HFFc6 (cell line): ENCODE measurements around the gene DCUN1D5. TPM values are rescaled to one million over a fixed set of nuclear protein-coding genes. Genes with fewer than 3 reads are reported as not detected.

ENCODE experiments used
- DNase-seq: peaks from one replicate; pipeline ENCODE4 v3.0.0-alpha.2; 2018
- H3K27ac Mint-ChIP-seq: 2 replicates; pipeline ENCODE4 v1.8.0; 2020; ENCODE audit warnings: mild to moderate bottlenecking, mixed read lengths
- H3K27me3 Mint-ChIP-seq: 2 replicates; pipeline ENCODE4 v1.8.0; 2021; ENCODE audit warnings: mild to moderate bottlenecking, moderate library complexity, mixed read lengths; ENCODE audit not compliant: insufficient read depth
- H3K36me3 Mint-ChIP-seq: 2 replicates; pipeline ENCODE4 v1.8.0; 2021; ENCODE audit warnings: low read depth, mixed read lengths
- H3K4me1 Mint-ChIP-seq: 2 replicates; pipeline ENCODE4 v1.8.0; 2020; ENCODE audit warnings: low read depth, mixed read lengths
- H3K4me3 Mint-ChIP-seq: 2 replicates; pipeline ENCODE4 v1.8.0; 2020; ENCODE audit warnings: mild to moderate bottlenecking, moderate library complexity, mixed read lengths
- H3K9me3 Mint-ChIP-seq: 2 replicates; pipeline ENCODE4 v1.8.0; 2020; ENCODE audit warnings: mild to moderate bottlenecking, mixed read lengths
- CTCF ChIP-seq: fragments of 200-600 bp; sonication (generic); IDR thresholded peaks from 2 replicates; pipeline ENCODE4 v1.5.0; 2021; ENCODE audit warnings: antibody characterized with exemption, mild to moderate bottlenecking
- total RNA-seq, 6 experiments: library from RNA; stranded (reverse); fragmentation: NEBNext Ultra II Directional; extraction: Animal tissue kit (Norgen Biotek cat#: 25700); gene quantifications; 2 replicates in 1 of 6; 3 replicates in 5 of 6; pipeline ENCODE4 v1.2.3, GENCODE V29; 2021

Gene DCUN1D5
- total RNA-seq, 6 experiments from 2014 or later = 37.5 to 46.1 (median 40.1) TPM

- Mint-ChIP-seq H3K27me3 (no peaks in the 10 kb centered on the region), H3K9me3 (no peaks in the 10 kb centered on the region), H3K36me3 (no peaks in the 10 kb centered on the region), H3K4me3 (no peak overlapping the region), H3K4me1 (peaks cover 39% of the 10 kb centered on the region), H3K27ac (no peak overlapping the region)
- no peak for TF ChIP-seq CTCF
- no peak for DNase-seq
Observed at GRCh38 chr11:103050351-103050750, 41.6 kb downstream of the DCUN1D5 start.

- Mint-ChIP-seq H3K4me1 (peaks cover 39% of the 10 kb centered on the region), H3K36me3 (no peaks in the 10 kb centered on the region), H3K27ac (no peak overlapping the region), H3K27me3 (no peaks in the 10 kb centered on the region), H3K4me3 (no peak overlapping the region), H3K9me3 (no peaks in the 10 kb centered on the region)
- no peak for DNase-seq
- TF ChIP-seq CTCF = no peak
Observed at GRCh38 chr11:103047837-103048236, 44.1 kb downstream of the DCUN1D5 start.

- H3K27me3 Mint-ChIP-seq = no peaks in the 10 kb centered on the region
- no peak for TF ChIP-seq CTCF
- H3K4me1 Mint-ChIP-seq = peaks cover 11% of the 10 kb centered on the region
- H3K27ac Mint-ChIP-seq = no peak overlapping the region
- H3K36me3 Mint-ChIP-seq = no peaks in the 10 kb centered on the region
- DNase-seq = no peak
- H3K4me3 Mint-ChIP-seq = no peak overlapping the region
- no peaks in the 10 kb centered on the region for H3K9me3 Mint-ChIP-seq
Observed at GRCh38 chr11:103043826-103044678, 47.9 kb downstream of the DCUN1D5 start.

GRCh38 chr11:103042161-103042560, 49.8 kb downstream of the DCUN1D5 start:
- Mint-ChIP-seq H3K4me1 (peaks cover under 1% of the 10 kb centered on the region), H3K36me3 (no peaks in the 10 kb centered on the region), H3K9me3 (no peaks in the 10 kb centered on the region), H3K27ac (no peak overlapping the region), H3K27me3 (no peaks in the 10 kb centered on the region), H3K4me3 (no peak overlapping the region)
- DNase-seq = no peak
- no peak for TF ChIP-seq CTCF

GRCh38 chr11:103035791-103036434, 56.0 kb downstream of the DCUN1D5 start:
- DNase-seq = peak; percentile 88
- Mint-ChIP-seq H3K4me3 (peak overlapping the region; percentile 42), H3K27ac (peak overlapping the region; percentile 82), H3K27me3 (peaks cover 3% of the 10 kb centered on the region; the same call in 1 of the 2 replicates), H3K36me3 (no peaks in the 10 kb centered on the region), H3K9me3 (peaks cover 5% of the 10 kb centered on the region), H3K4me1 (peaks cover 46% of the 10 kb centered on the region)
- TF ChIP-seq CTCF = peak; percentile 86
